ENCODE data around the gene ADRA2A. TPM values are rescaled to one million over a fixed set of nuclear protein-coding genes. Genes with fewer than 3 reads are reported as not detected.
A peak's percentile ranks its signal among the peaks of the same experiment; 100 is the strongest.

ADRA2A gene
- total RNA-seq, 4 donors from 2014 or later, result 2.3 to 5.6 (median 4.5) TPM

GRCh38 chr10:111089293-111089692 lies 12.5 kb downstream of the ADRA2A start:
- no peaks in the 10 kb centered on the region for H3K27me3 ChIP-seq
- DNase-seq (ENCODE audit: low spot score in 2 of 2), result peak in 1 of 2 donors; percentile 15
- no peaks in the 10 kb centered on the region for H3K36me3 ChIP-seq
- H3K9me3 ChIP-seq, result no peaks in the 10 kb centered on the region
- no peak for TF ChIP-seq POLR2A (IDR thresholded peaks at IDR 0.05)
- no peak for TF ChIP-seq EP300 (IDR thresholded peaks at IDR 0.05)
- no peak for TF ChIP-seq CTCF (IDR thresholded peaks at IDR 0.05)
- no peak for TF ChIP-seq POLR2AphosphoS5 (IDR thresholded peaks at IDR 0.05)
- 96% methylated on average over 3 of the region's 3 CpGs for WGBS
- H3K4me3 ChIP-seq, result no peak overlapping the region
- H3K27ac ChIP-seq, result no peak overlapping the region
- H3K4me1 ChIP-seq, result no peaks in the 10 kb centered on the region

DNA sequence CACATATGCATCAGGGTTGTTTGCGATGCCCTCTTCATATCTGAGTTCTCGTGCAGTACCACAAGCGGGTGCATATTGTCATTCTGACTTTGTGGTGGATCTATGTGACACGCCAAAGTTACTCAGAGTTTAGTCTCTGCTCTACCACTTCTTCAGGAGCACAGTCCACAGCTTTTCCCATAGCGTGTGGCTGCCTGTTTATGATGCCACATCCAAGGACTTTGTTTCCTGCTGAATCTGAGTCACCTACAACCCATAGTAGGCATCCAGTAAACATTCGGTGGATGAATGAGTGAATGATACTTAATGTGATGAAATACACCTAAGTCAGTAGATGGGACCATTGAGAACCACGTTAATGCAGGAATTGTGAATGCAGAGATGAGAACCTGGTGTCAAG lies 15.0 kb downstream of the ADRA2A start:
- no peak for DNase-seq (ENCODE audit: low spot score in 2 of 2)
- Histone ChIP-seq H3K36me3 (no peaks in the 10 kb centered on the region), H3K9me3 (no peaks in the 10 kb centered on the region), H3K4me3 (no peak overlapping the region), H3K4me1 (no peaks in the 10 kb centered on the region), H3K27me3 (no peaks in the 10 kb centered on the region), H3K27ac (no peak overlapping the region)
- no peak for TF ChIP-seq POLR2AphosphoS5 (IDR thresholded peaks at IDR 0.05)
- TF ChIP-seq CTCF (IDR thresholded peaks at IDR 0.05), result no peak
- TF ChIP-seq POLR2A (IDR thresholded peaks at IDR 0.05), result no peak
- TF ChIP-seq EP300 (IDR thresholded peaks at IDR 0.05), result no peak
- WGBS, result 86% methylated on average over 7 of the region's 7 CpGs

GRCh38 chr10:111093741-111094380 lies 17.0 kb downstream of the ADRA2A start:
- no peak overlapping the region for H3K27ac ChIP-seq
- no peaks in the 10 kb centered on the region for H3K36me3 ChIP-seq
- H3K4me1 ChIP-seq, result no peaks in the 10 kb centered on the region
- no peaks in the 10 kb centered on the region for H3K27me3 ChIP-seq
- no peak overlapping the region for H3K4me3 ChIP-seq
- TF ChIP-seq POLR2AphosphoS5 (IDR thresholded peaks at IDR 0.05) (no peak), POLR2A (IDR thresholded peaks at IDR 0.05) (no peak), EP300 (IDR thresholded peaks at IDR 0.05) (no peak), CTCF (IDR thresholded peaks at IDR 0.05) (no peak)
- no peaks in the 10 kb centered on the region for H3K9me3 ChIP-seq
- 82% methylated on average over 3 of the region's 3 CpGs for WGBS
- peak in 1 of 2 donors; percentile 44 for DNase-seq (ENCODE audit: low spot score in 2 of 2)

- 58% methylated on average over 1 of the region's 1 CpG for WGBS
- Histone ChIP-seq H3K27ac (no peak overlapping the region), H3K27me3 (peaks cover 2% of the 10 kb centered on the region)
Measured at GRCh38 chr10:111098679-111099437, 22.0 kb downstream of the ADRA2A start.

More at GRCh38 chr10:111098679-111099437, 22.0 kb downstream of the ADRA2A start:
- Histone ChIP-seq H3K9me3 (no peaks in the 10 kb centered on the region), H3K4me1 (no peaks in the 10 kb centered on the region), H3K36me3 (no peaks in the 10 kb centered on the region), H3K4me3 (no peak overlapping the region)
- DNase-seq (ENCODE audit: low spot score in 2 of 2), result peak in 1 of 2 donors; percentile 40
- TF ChIP-seq EP300 (IDR thresholded peaks at IDR 0.05) (no peak), POLR2AphosphoS5 (IDR thresholded peaks at IDR 0.05) (no peak), CTCF (IDR thresholded peaks at IDR 0.05) (no peak), POLR2A (IDR thresholded peaks at IDR 0.05) (no peak)
